HepG2 (cell line): ENCODE data around the gene KDM7A. TPM values are rescaled to one million over a fixed set of nuclear protein-coding genes. Genes with fewer than 3 reads are reported as not detected.

Experiments
- ATAC-seq: fragments of 200-7000 bp; cut with Tn5 transposase; 3 replicates; pipeline ENCODE4 v1.9.1; 2020; ENCODE audit warnings: mild to moderate bottlenecking, moderate library complexity
- BruUV-seq: library from RNA; stranded (reverse); fragments of 400-500 nt; replicated peaks from 2 replicates; lab custom pipeline; 2021; lab: Mats Ljungman, UMichigan
- CTCF ChIA-PET: fragments of 300-600 bp; formaldehyde crosslinking; extraction: SDS; loops from one replicate; lab custom pipeline; 2021; ENCODE audit warnings: low total read pairs, inconsistent platforms, low intra/inter-chr PET ratio; lab: Yijun Ruan, JAX
- POLR2A ChIA-PET: fragments of 350-600 bp; sonication (Branson Sonifier 250); formaldehyde crosslinking; loops from one replicate; lab custom pipeline; 2020; ENCODE audit warnings: antibody characterized with exemption, inconsistent platforms; lab: Yijun Ruan, JAX
- DNase-seq: peaks from one replicate; pipeline ENCODE4 v3.0.0-alpha.2; 2015; ENCODE audit warnings: low spot score
- FAIRE-seq: peaks from 3 replicates; lab custom pipeline; 2011; peaks lifted over from hg19 to GRCh38; lab: Jason Lieb, UNC
- H2AFZ ChIP-seq: one replicate; pipeline ENCODE4 v1.6.1; 2011; ENCODE audit warnings: low read length, inconsistent platforms
- H3K27ac ChIP-seq: fragments of 300-600 bp; 3 replicates; pipeline ENCODE4 v1.8.0; 2011; ENCODE audit warnings: mixed run types, mild to moderate bottlenecking, mixed read lengths, low read length, inconsistent platforms; ENCODE audit not compliant: insufficient read depth; ENCODE audit errors: extremely low read length
- H3K27me3 ChIP-seq, 2 experiments: fragments of 200-600 bp in 1 of 2; 2 replicates in 1 of 2; 3 replicates in 1 of 2; pipeline versions ENCODE4 v1.6.0 to v1.8.0; 2011; ENCODE audit warnings: low read length in 2 of 2, mild to moderate bottlenecking in 2 of 2, moderate library complexity in 2 of 2, inconsistent platforms in 1 of 2; ENCODE audit not compliant: insufficient read depth in 2 of 2, control insufficient read depth in 1 of 2
- H3K36me3 ChIP-seq, 2 experiments: fragments of 200-600 bp in 1 of 2; replicated peaks in 1 of 2; 2 replicates in 1 of 2; 3 replicates in 1 of 2; pipeline versions ENCODE4 v1.5.1 to v1.8.0; 2011; ENCODE audit warnings: low read length in 2 of 2, inconsistent platforms in 1 of 2; ENCODE audit not compliant: insufficient read depth in 2 of 2, control insufficient read depth in 1 of 2
- H3K4me1 ChIP-seq: 2 replicates; pipeline ENCODE4 v1.5.1; 2012; ENCODE audit warnings: low read length, inconsistent platforms; ENCODE audit not compliant: insufficient read depth
- H3K4me2 ChIP-seq: 2 replicates; pipeline ENCODE4 v1.6.0; 2011; ENCODE audit warnings: low read depth, low read length, inconsistent platforms
- H3K4me3 ChIP-seq, 3 experiments: fragments of 200-600 bp in 1 of 3; sonication (generic), shearing (Covaris generic) in 1 of 3; replicated peaks in 1 of 3; 2 replicates each; pipeline ENCODE4 v1.5.1; 2011 to 2016; ENCODE audit warnings: low read length in 3 of 3, inconsistent platforms in 2 of 3, low read depth in 2 of 3, mild to moderate bottlenecking in 2 of 3, control low read depth in 1 of 3, mixed read lengths in 1 of 3; ENCODE audit not compliant: insufficient read depth in 1 of 3
- H3K79me2 ChIP-seq: one replicate; pipeline ENCODE4 v1.6.1; 2011; ENCODE audit warnings: low read length, inconsistent platforms; ENCODE audit not compliant: insufficient read depth
- H3K9ac ChIP-seq: 2 replicates; pipeline ENCODE4 v1.6.0; 2011; ENCODE audit warnings: mild to moderate bottlenecking, low read depth, low read length, inconsistent platforms; ENCODE audit not compliant: insufficient read depth
- H3K9me3 ChIP-seq: 2 replicates; pipeline ENCODE4 v1.5.1; 2012; ENCODE audit warnings: mild to moderate bottlenecking, low read length
- H4K20me1 ChIP-seq: 2 replicates; pipeline ENCODE4 v1.6.0; 2011; ENCODE audit warnings: inconsistent platforms, mild to moderate bottlenecking, low read length, moderate library complexity; ENCODE audit not compliant: insufficient read depth
- AHR ChIP-seq: IDR thresholded peaks from 2 replicates; pipeline ENCODE4 v1.6.1; 2018; ENCODE audit warnings: missing genetic modification reagents, missing compliant biosample characterization
- ARNT ChIP-seq: fragments of 450-650 bp; IDR thresholded peaks from 2 replicates; pipeline ENCODE4 v1.6.1; 2017
- ATRX ChIP-seq: sonication (generic); formaldehyde crosslinking; IDR thresholded peaks from 2 replicates; pipeline ENCODE4 v1.4.0; 2020; ENCODE audit warnings: missing genetic modification reagents, borderline replicate concordance
- MEIS2 ChIP-seq: sonication (generic); formaldehyde crosslinking; IDR thresholded peaks from 2 replicates; pipeline ENCODE4 v1.9.0; 2021; ENCODE audit warnings: mild to moderate bottlenecking, missing genetic modification reagents
- PHF5A ChIP-seq: IDR thresholded peaks from one replicate; pipeline ENCODE4 v1.6.1; 2018; ENCODE audit warnings: low read depth, missing genetic modification reagents; ENCODE audit not compliant: unreplicated experiment
- ZNF280B ChIP-seq: sonication (generic); formaldehyde crosslinking; IDR thresholded peaks from 2 replicates; pipeline ENCODE4 v1.5.0; 2020; ENCODE audit warnings: missing genetic modification reagents, mild to moderate bottlenecking, borderline replicate concordance
- WGBS: methylation state at CpG from one replicate; pipeline ENCODE4 v1.1.6; 2017; ENCODE audit warnings: low lambda C conversion rate; 5-methylcytosine and 5-hydroxymethylcytosine counted together
- in situ Hi-C: cut with HindIII; loops from 2 replicates; pipeline ENCODE4 v1.10.0; 2017; ENCODE audit warnings: low pct_unique_long_range_greater_than_20kb; ENCODE audit not compliant: extremely low pct_ligation_motif_present
- intact Hi-C: fragments of 100-400 bp; cut with micrococcal nuclease; formaldehyde crosslinking; loops from one replicate; pipeline ENCODE4 v1.10.0; 2022; ENCODE audit not compliant: unreplicated experiment
- polyA plus RNA-seq, 8 experiments: library from polyadenylated mRNA; depleted of rRNA in 3 of 8; stranded (reverse) in 7 of 8; unstranded in 1 of 8; fragments of >200 nt; fragmentation: Illumina TruSeq in 4 of 8; extraction: Trizol in 4 of 8; gene quantifications; 2 replicates each; pipeline versions ENCODE4 v1.2.1 to v1.2.3, GENCODE V29; 2011 to 2016; ENCODE audit warnings: low read depth in 4 of 8, missing spikeins in 1 of 8, mixed read lengths in 1 of 8; ENCODE audit not compliant: insufficient read depth in 1 of 8
- total RNA-seq, 5 experiments: library from RNA; depleted of rRNA; stranded (reverse); fragments of >200 nt; fragmentation: Illumina TruSeq; extraction: Trizol; gene quantifications; 2 replicates each; pipeline ENCODE4 v1.2.3, GENCODE V29; 2016; ENCODE audit warnings: low read depth in 1 of 5
- TF ChIP-seq, protein P1 (sequence below): conservative IDR thresholded peaks from 2 replicates; pipeline ENCODE4 v1.6.1; 2018; ENCODE audit warnings: missing genetic modification reagents

Gene KDM7A
- total and polyA plus RNA-seq, 2 of the 13 experiments (the other 11 are each of a cell fraction or from before 2014, with no cell fraction given), result 10.8 to 16.8 TPM

DNA sequence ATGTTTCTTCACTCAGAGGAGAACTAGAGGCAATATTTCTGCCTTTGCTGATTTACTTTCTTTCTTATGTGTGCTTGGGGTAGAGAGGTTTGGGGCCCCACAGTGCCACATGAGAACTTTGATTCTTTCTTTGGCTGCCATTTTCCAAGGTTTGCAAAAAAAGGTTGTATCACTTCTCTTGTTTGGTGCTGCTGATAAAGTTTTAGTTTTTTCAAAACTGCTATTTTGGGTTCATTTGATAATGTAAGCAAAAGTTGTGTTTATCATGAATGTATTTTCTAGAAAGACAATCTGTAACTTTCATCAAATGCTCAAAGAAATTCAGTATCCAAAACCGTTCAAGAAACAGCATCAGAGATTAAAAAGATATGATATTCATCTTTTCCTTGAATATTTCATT, 83.4 kb downstream of the KDM7A start:
- no peak overlapping the region for H3K4me2 ChIP-seq
- BruUV-seq, result no TSS peak
- H3K27ac ChIP-seq, result no peak overlapping the region
- H3K9me3 ChIP-seq, result no peaks in the 10 kb centered on the region
- in situ Hi-C loops, result loop anchor here (25.0 kb wide), 1 partner anchor 244 kb away; no protein-coding TSS in a partner anchor
- CTCF ChIA-PET, result no interaction called here
- FAIRE-seq, result no peak
- no peaks in the 10 kb centered on the region for H3K79me2 ChIP-seq
- no peaks in the 10 kb centered on the region for H4K20me1 ChIP-seq
- H3K27me3 ChIP-seq, result no peaks in the 10 kb centered on the region
- H3K36me3 ChIP-seq, result peaks cover 30 to 78% of the 10 kb centered on the region in 2 experiments
- no peak overlapping the region for H2AFZ ChIP-seq
- H3K9ac ChIP-seq, result no peak overlapping the region
- 100% methylated on average over 1 of the region's 1 CpG for WGBS
- POLR2A ChIA-PET, result no interaction called here
- ATAC-seq, result no peak
- intact Hi-C loops, result no loop called here
- H3K4me1 ChIP-seq, result no peaks in the 10 kb centered on the region
- H3K4me3 ChIP-seq, result no peak overlapping the region
- TF ChIP-seq ARNT, result no peak
- TF ChIP-seq ATRX (CRISPR knock-in tag), result no peak
- TF ChIP-seq MEIS2 (CRISPR knock-in tag), result no peak
- TF ChIP-seq, protein P1, sequence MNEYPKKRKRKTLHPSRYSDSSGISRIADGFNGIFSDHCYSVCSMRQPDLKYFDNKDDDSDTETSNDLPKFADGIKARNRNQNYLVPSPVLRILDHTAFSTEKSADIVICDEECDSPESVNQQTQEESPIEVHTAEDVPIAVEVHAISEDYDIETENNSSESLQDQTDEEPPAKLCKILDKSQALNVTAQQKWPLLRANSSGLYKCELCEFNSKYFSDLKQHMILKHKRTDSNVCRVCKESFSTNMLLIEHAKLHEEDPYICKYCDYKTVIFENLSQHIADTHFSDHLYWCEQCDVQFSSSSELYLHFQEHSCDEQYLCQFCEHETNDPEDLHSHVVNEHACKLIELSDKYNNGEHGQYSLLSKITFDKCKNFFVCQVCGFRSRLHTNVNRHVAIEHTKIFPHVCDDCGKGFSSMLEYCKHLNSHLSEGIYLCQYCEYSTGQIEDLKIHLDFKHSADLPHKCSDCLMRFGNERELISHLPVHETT, result no peak
- no peak for TF ChIP-seq AHR (CRISPR knock-in tag)
- DNase-seq, result no peak

GRCh38 chr7:140085447-140085846, 91.3 kb downstream of the KDM7A start:
- BruUV-seq, result no TSS peak
- H3K4me2 ChIP-seq, result no peak overlapping the region
- 98% methylated on average over 2 of the region's 2 CpGs for WGBS
- POLR2A ChIA-PET, result no interaction called here
- H3K27me3 ChIP-seq, result no peaks in the 10 kb centered on the region
- no peak overlapping the region for H2AFZ ChIP-seq
- peaks cover 3 to 4% of the 10 kb centered on the region in 2 experiments; a peak in 4 of 5 replicates for H3K36me3 ChIP-seq
- TF ChIP-seq ZNF280B (CRISPR knock-in tag) (no peak), PHF5A (no peak)
- TF ChIP-seq, all 625 proteins: peak for 0
- Histone ChIP-seq H4K20me1 (no peaks in the 10 kb centered on the region; the same call in 1 of the 2 replicates), H3K4me3 (no peak overlapping the region), H3K9ac (no peak overlapping the region), H3K79me2 (no peaks in the 10 kb centered on the region), H3K27ac (no peak overlapping the region), H3K9me3 (no peaks in the 10 kb centered on the region), H3K4me1 (peaks cover 8% of the 10 kb centered on the region)
- CTCF ChIA-PET, result no interaction called here
- intact Hi-C loops, result no loop called here
- FAIRE-seq (no peak), ATAC-seq (no peak), DNase-seq (no peak)
- in situ Hi-C loops, result loop anchor here (25.0 kb wide), 1 partner anchor 252 kb away; no protein-coding TSS in a partner anchor
